Keratinocyte (primary cell): ENCODE measurements around the gene POLA1. TPM values are rescaled to one million over a fixed set of nuclear protein-coding genes. Genes with fewer than 3 reads are reported as not detected.

Experiments used
- DNase-seq: peaks from one replicate; pipeline ENCODE4 v3.0.0-alpha.2; 2011; ENCODE audit warnings: low read depth, missing footprints, low spot score
- FAIRE-seq: peaks from 2 replicates; lab custom pipeline; 2011; peaks lifted over from hg19 to GRCh38; lab: Jason Lieb, UNC
- H2AFZ ChIP-seq: 2 replicates; pipeline ENCODE4 v1.6.0; 2012; ENCODE audit warnings: low read length, control low read depth, inconsistent platforms; ENCODE audit not compliant: control insufficient read depth
- H3K27ac ChIP-seq: 2 replicates; pipeline ENCODE4 v1.5.1; 2011; ENCODE audit warnings: low read length; ENCODE audit not compliant: control insufficient read depth, insufficient read depth
- H3K27me3 ChIP-seq: 3 replicates; pipeline ENCODE4 v1.6.0; 2011; ENCODE audit warnings: low read length; ENCODE audit not compliant: control insufficient read depth, insufficient read depth; ENCODE audit errors: extremely low read depth
- H3K36me3 ChIP-seq, 2 experiments: 2 replicates in 1 of 2; 3 replicates in 1 of 2; pipeline ENCODE4 v1.5.1; 2011; ENCODE audit warnings: low read length in 2 of 2, mild to moderate bottlenecking in 1 of 2; ENCODE audit not compliant: control insufficient read depth in 2 of 2, insufficient read depth in 2 of 2; ENCODE audit errors: extremely low read depth in 1 of 2
- H3K4me1 ChIP-seq: 3 replicates; pipeline ENCODE4 v1.5.1; 2011; ENCODE audit warnings: low read length; ENCODE audit not compliant: control insufficient read depth, insufficient read depth; ENCODE audit errors: extremely low read depth
- H3K4me2 ChIP-seq: 3 replicates; pipeline ENCODE4 v1.6.0; 2011; ENCODE audit warnings: low read depth, low read length; ENCODE audit not compliant: control insufficient read depth, insufficient read depth; ENCODE audit errors: extremely low read depth
- H3K4me3 ChIP-seq, 3 experiments: fragments of 200-600 bp in 1 of 3; sonication (generic) in 1 of 3; 2 replicates in 2 of 3; 3 replicates in 1 of 3; pipeline ENCODE4 v1.5.1; 2011 to 2016; ENCODE audit warnings: low read length in 3 of 3, mild to moderate bottlenecking in 3 of 3, control low read depth in 2 of 3, inconsistent platforms in 1 of 3, low read depth in 1 of 3, mixed read lengths in 1 of 3, mixed run types in 1 of 3, moderate library complexity in 1 of 3; ENCODE audit not compliant: control insufficient read depth in 2 of 3, insufficient read depth in 2 of 3; ENCODE audit errors: extremely low read depth in 1 of 3
- H3K79me2 ChIP-seq: 2 replicates; pipeline ENCODE4 v1.6.0; 2012; ENCODE audit warnings: low read length; ENCODE audit not compliant: control insufficient read depth, insufficient read depth
- H3K9ac ChIP-seq: 3 replicates; pipeline ENCODE4 v1.6.0; 2011; ENCODE audit warnings: low read length; ENCODE audit not compliant: control insufficient read depth, insufficient read depth; ENCODE audit errors: extremely low read depth
- H3K9me1 ChIP-seq: 3 replicates; pipeline ENCODE4 v1.6.0; 2011; ENCODE audit warnings: low read length; ENCODE audit not compliant: control insufficient read depth, insufficient read depth; ENCODE audit errors: extremely low read depth
- H3K9me3 ChIP-seq: 2 replicates; pipeline ENCODE4 v1.5.1; 2012; ENCODE audit warnings: low read depth, low read length; ENCODE audit not compliant: control insufficient read depth
- H4K20me1 ChIP-seq: 3 replicates; pipeline ENCODE4 v1.6.0; 2011; ENCODE audit warnings: low read length; ENCODE audit not compliant: control insufficient read depth, insufficient read depth; ENCODE audit errors: extremely low read depth
- EZH2 ChIP-seq: IDR thresholded peaks from one replicate; pipeline ENCODE4 v1.6.1; 2012; ENCODE audit warnings: inconsistent platforms, mild to moderate bottlenecking, low read length, moderate library complexity
- dilution Hi-C: fragments of 300-500 bp; cut with MboI; formaldehyde crosslinking; loops from one replicate; pipeline ENCODE4 v1.7.0; 2020; ENCODE audit warnings: low sequenced_read_pairs; ENCODE audit not compliant: extremely low pct_ligation_motif_present
- polyA plus RNA-seq, 5 experiments: library from polyadenylated mRNA; depleted of rRNA in 3 of 5; stranded (reverse) in 3 of 5; stranded (forward) in 1 of 5; unstranded in 1 of 5; fragments of >200 nt; gene quantifications; 1 replicate in 1 of 5; 2 replicates in 3 of 5; 3 replicates in 1 of 5; pipeline versions ENCODE4 v1.2.1 to v1.2.3, GENCODE V29; 2011 to 2012; ENCODE audit warnings: missing spikeins in 2 of 5, low read depth in 1 of 5, low replicate concordance in 1 of 5
- TF ChIP-seq, protein P1 (sequence below), 3 experiments: IDR thresholded peaks in 1 of 3; conservative IDR thresholded peaks in 1 of 3; optimal IDR thresholded peaks in 1 of 3; 2 replicates in 2 of 3; 3 replicates in 1 of 3; pipeline versions ENCODE3 to v1.5.1; 2011; ENCODE audit warnings: low read length in 3 of 3, mild to moderate bottlenecking in 3 of 3, moderate library complexity in 2 of 3, control low read depth in 1 of 3, inconsistent platforms in 1 of 3; ENCODE audit not compliant: insufficient read depth in 2 of 3; ENCODE audit errors: extremely low read depth in 1 of 3

POLA1 gene
- polyA plus RNA-seq, 1 donor (not counting 4 experiments of a cell fraction or from before 2014, with no cell fraction given): 3.9 TPM

DNA sequence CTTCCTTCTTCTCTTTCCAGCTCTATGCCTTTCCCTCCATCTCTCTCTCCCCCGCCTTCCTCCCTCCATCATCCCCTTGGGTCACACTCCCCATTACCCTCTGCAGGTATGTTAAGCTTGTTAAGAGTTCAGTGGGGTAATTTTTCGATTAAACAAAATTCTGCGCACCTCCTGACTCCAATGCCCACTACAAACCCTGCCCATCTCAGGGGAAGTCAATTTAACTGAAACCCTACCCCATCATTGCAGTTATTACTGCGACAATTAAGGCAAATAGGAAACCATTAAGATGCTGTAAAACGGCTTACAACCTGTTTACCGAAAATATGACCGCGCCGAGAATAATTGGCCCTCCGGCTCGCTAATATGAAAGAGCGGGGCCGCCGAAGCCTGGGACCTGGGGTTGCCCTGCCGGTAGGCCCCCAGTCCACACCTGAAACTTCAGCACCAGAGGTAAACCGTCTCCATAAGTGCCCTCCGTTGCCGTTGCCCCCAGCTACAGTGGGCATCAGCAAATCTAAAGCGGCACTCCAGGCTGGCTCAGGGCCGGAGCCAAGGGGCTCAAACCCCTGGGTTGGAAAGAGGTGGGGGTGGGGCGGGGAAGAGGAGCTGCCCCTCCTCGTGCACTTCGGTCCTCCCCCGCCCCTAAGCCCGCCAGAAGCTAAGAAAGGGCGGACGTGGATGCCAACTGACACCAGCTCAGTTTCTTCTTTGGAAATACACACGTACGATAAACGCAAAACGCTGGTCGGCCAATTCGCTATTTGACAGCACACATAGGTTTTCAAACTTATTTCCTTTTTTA, 317.3 kb downstream of the POLA1 start:
- no peak overlapping the region for H3K27ac ChIP-seq
- dilution Hi-C loops: no loop called here

DNA sequence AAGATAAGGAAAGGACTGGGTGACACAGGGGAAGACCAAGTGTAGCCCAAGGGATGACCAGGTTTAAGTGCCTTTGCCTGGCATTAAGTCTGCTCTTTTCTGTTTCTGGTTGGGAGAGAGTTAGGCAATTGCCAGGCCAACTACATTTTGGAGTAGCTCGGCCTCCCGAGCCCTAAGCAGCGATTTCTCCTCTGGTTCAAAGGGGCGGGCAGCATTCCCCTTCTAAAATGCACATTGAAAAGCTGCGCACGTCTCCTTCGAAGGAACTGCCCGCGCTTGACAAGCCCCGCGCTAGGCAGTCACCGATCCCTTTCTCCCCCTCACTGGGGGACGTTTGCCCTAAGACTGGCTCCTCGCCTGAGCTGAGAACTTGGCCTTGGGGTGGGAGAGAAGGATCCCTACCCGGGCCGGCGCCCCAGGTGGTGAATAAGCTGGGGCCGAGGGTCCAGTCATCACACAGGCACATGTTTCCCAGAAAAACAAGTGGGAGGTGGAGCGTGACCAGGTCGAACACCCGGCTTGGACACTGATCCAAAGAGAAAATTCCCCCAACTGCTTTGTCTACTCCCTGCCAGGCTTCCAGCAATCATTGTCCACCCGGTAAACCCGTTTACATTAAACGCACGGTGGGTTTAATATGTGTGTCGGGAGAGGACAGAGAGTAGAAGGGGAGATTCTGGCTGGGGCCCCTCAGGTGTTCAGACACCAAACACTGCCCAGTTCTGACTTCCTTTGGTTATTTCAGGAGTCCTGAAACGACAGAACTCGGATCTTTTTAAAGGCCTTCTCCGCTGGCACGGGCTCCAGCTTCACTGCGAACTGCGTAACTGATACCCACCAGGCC, 318.1 kb downstream of the POLA1 start:
- Histone ChIP-seq H3K9me1 (no peaks in the 10 kb centered on the region), H3K4me3 (no peak overlapping the region), H3K27me3 (peaks cover 92% of the 10 kb centered on the region), H3K4me2 (no peak overlapping the region), H3K27ac (no peak overlapping the region), H3K4me1 (no peaks in the 10 kb centered on the region), H3K79me2 (no peaks in the 10 kb centered on the region), H3K9me3 (no peaks in the 10 kb centered on the region), H3K9ac (no peak overlapping the region), H2AFZ (no peak overlapping the region), H4K20me1 (no peaks in the 10 kb centered on the region), H3K36me3 (no peaks in the 10 kb centered on the region)
- no peak for DNase-seq
- no peak for FAIRE-seq
- dilution Hi-C loops: no loop called here
- TF ChIP-seq EZH2: peak; percentile 67
- TF ChIP-seq, protein P1, sequence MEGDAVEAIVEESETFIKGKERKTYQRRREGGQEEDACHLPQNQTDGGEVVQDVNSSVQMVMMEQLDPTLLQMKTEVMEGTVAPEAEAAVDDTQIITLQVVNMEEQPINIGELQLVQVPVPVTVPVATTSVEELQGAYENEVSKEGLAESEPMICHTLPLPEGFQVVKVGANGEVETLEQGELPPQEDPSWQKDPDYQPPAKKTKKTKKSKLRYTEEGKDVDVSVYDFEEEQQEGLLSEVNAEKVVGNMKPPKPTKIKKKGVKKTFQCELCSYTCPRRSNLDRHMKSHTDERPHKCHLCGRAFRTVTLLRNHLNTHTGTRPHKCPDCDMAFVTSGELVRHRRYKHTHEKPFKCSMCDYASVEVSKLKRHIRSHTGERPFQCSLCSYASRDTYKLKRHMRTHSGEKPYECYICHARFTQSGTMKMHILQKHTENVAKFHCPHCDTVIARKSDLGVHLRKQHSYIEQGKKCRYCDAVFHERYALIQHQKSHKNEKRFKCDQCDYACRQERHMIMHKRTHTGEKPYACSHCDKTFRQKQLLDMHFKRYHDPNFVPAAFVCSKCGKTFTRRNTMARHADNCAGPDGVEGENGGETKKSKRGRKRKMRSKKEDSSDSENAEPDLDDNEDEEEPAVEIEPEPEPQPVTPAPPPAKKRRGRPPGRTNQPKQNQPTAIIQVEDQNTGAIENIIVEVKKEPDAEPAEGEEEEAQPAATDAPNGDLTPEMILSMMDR (optimal IDR thresholded peaks at IDR 0.05 in 1 of 3, IDR thresholded peaks at IDR 0.05 in 1 of 3, conservative IDR thresholded peaks at IDR 0.05 in 1 of 3; ENCODE audit: extremely low read depth in 1 of 3, insufficient read depth in 2 of 3, low read length in 3 of 3): no peak

More for the DNA sequence above, 317.3 kb downstream of the POLA1 start:
- no peaks in the 10 kb centered on the region for H3K9me1 ChIP-seq
- H2AFZ ChIP-seq: no peak overlapping the region
- DNase-seq (no peak), FAIRE-seq (no peak)
- H4K20me1 ChIP-seq: no peaks in the 10 kb centered on the region
- no peak overlapping the region for H3K9ac ChIP-seq
- TF ChIP-seq, protein P1 (optimal IDR thresholded peaks at IDR 0.05 in 1 of 3, IDR thresholded peaks at IDR 0.05 in 1 of 3, conservative IDR thresholded peaks at IDR 0.05 in 1 of 3; ENCODE audit: extremely low read depth in 1 of 3, insufficient read depth in 2 of 3, low read length in 3 of 3): no peak
- no peak for TF ChIP-seq EZH2
- H3K4me1 ChIP-seq: no peaks in the 10 kb centered on the region
- no peaks in the 10 kb centered on the region for H3K9me3 ChIP-seq
- H3K4me2 ChIP-seq: no peak overlapping the region
- no peaks in the 10 kb centered on the region for H3K79me2 ChIP-seq
- peaks cover 92% of the 10 kb centered on the region for H3K27me3 ChIP-seq
- H3K4me3 ChIP-seq: no peak overlapping the region
- no peaks in the 10 kb centered on the region for H3K36me3 ChIP-seq
